ENCODE data around the gene DMAC2L. TPM values are rescaled to one million over a fixed set of nuclear protein-coding genes. Genes with fewer than 3 reads are reported as not detected.
"Not testable (repeated sequence)": the region's sequence is repeated elsewhere in the genome, so short reads cannot be mapped to it uniquely, and the experiment has no call there.

The DMAC2L gene
- total and polyA plus RNA-seq, 5 donors = 14.8 to 23.6 (median 19.9) TPM

DNA sequence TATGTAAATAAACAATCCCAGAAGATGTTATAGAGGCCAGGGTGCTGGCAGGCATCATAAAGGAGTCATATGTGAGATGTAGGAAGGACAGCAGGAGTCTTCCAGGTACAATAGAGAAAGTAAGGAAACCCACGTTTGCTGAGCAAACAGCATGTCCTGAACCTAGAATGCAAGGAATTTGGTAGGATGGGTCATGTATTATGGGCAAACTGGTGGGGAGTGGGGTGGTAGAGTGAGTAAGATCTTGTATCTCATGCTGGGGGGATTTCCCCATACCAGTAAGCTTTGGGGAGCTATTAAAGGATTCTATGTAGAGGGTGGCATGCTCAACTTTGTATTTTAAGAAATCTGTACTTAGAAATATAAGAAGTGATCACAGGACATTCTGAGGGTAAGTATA, 43.6 kb downstream of the DMAC2L start:
- no peaks in the 10 kb centered on the region for H3K4me1 ChIP-seq (ENCODE audit: control insufficient read depth, insufficient read depth, low read length)
- ATAC-seq (no peak), DNase-seq (no peak)
- H3K27ac ChIP-seq (ENCODE audit: low read length) = no peak overlapping the region
- H3K9me3 ChIP-seq (ENCODE audit: control insufficient read depth, low read length) = no peaks in the 10 kb centered on the region
- 96% methylated on average over 1 of the region's 1 CpG for WGBS
- H3K27me3 ChIP-seq (ENCODE audit: control insufficient read depth, insufficient read depth) = no peaks in the 10 kb centered on the region
- no peak overlapping the region for H3K4me3 ChIP-seq (ENCODE audit: low read length)
- intact Hi-C loops (cut with DNase I) = no loop called here

DNA sequence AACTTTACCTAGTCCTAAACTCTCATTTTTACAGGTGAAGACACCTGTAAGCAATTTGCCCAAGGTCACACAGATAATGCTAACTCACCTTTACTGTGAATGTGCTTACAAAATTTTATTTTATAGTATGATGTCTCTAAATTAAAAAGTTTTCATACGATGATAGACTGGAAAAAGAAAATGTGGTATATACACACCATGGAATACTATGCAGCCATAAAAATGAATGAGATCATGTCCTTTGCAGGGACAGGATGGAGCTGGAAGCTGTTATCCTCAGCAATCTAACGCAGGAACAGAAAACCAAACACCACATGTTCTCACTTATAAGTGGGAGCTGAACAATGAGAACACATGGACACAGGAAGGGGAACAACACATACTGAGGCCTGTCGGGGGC, 44.2 kb downstream of the DMAC2L start:
- ATAC-seq; H3K27me3 ChIP-seq (ENCODE audit: control insufficient read depth, insufficient read depth); H3K27ac ChIP-seq (ENCODE audit: low read length); H3K9me3 ChIP-seq (ENCODE audit: control insufficient read depth, low read length); DNase-seq; H3K4me3 ChIP-seq (ENCODE audit: low read length); intact Hi-C loops (cut with DNase I); H3K4me1 ChIP-seq (ENCODE audit: control insufficient read depth, insufficient read depth, low read length): not testable (repeated sequence)
- WGBS = 77% methylated on average over 3 of the region's 3 CpGs

DNA sequence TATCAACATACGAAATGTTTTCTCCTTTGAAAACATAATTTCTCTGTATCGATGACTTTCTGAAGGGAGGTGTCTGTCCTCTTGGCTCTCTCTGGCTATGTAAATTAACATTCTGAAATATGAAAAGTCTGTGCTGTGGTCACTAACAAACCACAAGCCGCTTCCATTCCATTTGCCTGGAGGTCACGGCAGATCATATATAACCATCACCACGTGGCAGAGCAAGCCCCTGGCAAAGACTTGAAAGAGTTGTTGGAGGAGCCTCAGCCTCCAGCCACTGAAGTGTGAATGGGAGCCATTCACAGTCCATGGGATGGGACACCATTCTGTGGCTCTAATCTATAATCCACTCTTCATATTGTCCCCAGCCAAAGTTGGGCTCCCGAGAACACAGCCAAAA, 45.0 kb downstream of the DMAC2L start:
- no peak overlapping the region for H3K27ac ChIP-seq (ENCODE audit: low read length)
- no peaks in the 10 kb centered on the region for H3K4me1 ChIP-seq (ENCODE audit: control insufficient read depth, insufficient read depth, low read length)
- no peak for DNase-seq
- intact Hi-C loops (cut with DNase I) = no loop called here
- no peak overlapping the region for H3K4me3 ChIP-seq (ENCODE audit: low read length)
- H3K27me3 ChIP-seq (ENCODE audit: control insufficient read depth, insufficient read depth) = no peaks in the 10 kb centered on the region
- 89% methylated on average over 6 of the region's 6 CpGs for WGBS
- ATAC-seq = no peak
- H3K9me3 ChIP-seq (ENCODE audit: control insufficient read depth, low read length) = no peaks in the 10 kb centered on the region

- DNase-seq (no peak), ATAC-seq (no peak)
- intact Hi-C loops (cut with DNase I) = no loop called here
- Histone ChIP-seq H3K9me3 (ENCODE audit: control insufficient read depth, low read length) (no peaks in the 10 kb centered on the region), H3K4me1 (ENCODE audit: control insufficient read depth, insufficient read depth, low read length) (no peaks in the 10 kb centered on the region), H3K27ac (ENCODE audit: low read length) (no peak overlapping the region), H3K4me3 (ENCODE audit: low read length) (no peak overlapping the region), H3K27me3 (ENCODE audit: control insufficient read depth, insufficient read depth) (no peaks in the 10 kb centered on the region)
- 90% methylated on average over 4 of the region's 4 CpGs for WGBS
These were observed 45.8 kb downstream of the DMAC2L start for GRCh38 chr14:50357753-50358395.

DNA sequence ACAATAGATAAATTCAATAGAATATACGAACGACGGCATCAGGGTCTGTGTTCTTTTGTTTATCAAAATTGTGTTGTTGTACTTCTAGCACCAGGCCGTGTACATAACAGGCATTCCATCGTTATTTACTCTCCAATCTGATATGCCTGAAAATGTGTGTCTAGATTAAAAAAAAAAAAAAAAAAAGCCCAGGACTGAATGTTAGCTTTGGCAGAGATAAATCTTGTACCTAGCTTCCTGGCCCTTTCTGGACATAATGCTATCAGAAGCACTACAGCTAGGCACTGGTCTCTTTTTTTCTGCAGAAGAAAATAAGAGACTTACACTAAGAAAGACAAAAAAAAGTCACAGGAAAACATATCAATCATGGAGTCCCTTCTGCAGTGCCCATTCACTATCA, 47.5 kb downstream of the DMAC2L start:
- Histone ChIP-seq H3K4me3 (ENCODE audit: low read length) (no peak overlapping the region), H3K27me3 (ENCODE audit: control insufficient read depth, insufficient read depth) (no peaks in the 10 kb centered on the region), H3K9me3 (ENCODE audit: control insufficient read depth, low read length) (no peaks in the 10 kb centered on the region), H3K27ac (ENCODE audit: low read length) (no peak overlapping the region), H3K4me1 (ENCODE audit: control insufficient read depth, insufficient read depth, low read length) (no peaks in the 10 kb centered on the region)
- intact Hi-C loops (cut with DNase I) = no loop called here
- no peak for DNase-seq
- 86% methylated on average over 5 of the region's 5 CpGs for WGBS
- ATAC-seq = no peak

DNA sequence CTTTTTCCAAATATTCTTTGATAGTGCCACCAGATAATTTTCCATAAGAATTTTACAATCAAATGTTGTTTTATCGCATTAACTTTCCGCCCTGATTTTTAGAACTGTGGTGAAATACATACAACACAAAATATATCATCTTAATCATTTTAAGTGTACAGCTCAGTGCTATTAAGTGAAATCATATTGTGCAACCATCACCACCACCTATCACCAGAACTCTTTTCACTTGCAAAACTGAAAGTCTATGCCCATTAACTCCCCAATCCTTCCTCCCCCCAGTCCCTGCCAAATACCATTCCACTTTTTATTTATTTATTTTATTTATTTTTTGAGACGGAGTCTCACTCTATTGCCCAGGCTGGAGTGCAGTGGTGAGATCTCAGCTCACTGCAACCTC, 48.0 kb downstream of the DMAC2L start:
- no peak overlapping the region for H3K27ac ChIP-seq (ENCODE audit: low read length)
- 96% methylated on average over 3 of the region's 3 CpGs for WGBS
- H3K4me1 ChIP-seq (ENCODE audit: control insufficient read depth, insufficient read depth, low read length) = no peaks in the 10 kb centered on the region
- DNase-seq (no peak), ATAC-seq (no peak)
- intact Hi-C loops (cut with DNase I) = no loop called here
- H3K9me3 ChIP-seq (ENCODE audit: control insufficient read depth, low read length) = no peaks in the 10 kb centered on the region
- H3K27me3 ChIP-seq (ENCODE audit: control insufficient read depth, insufficient read depth) = no peaks in the 10 kb centered on the region
- H3K4me3 ChIP-seq (ENCODE audit: low read length) = no peak overlapping the region

DNA sequence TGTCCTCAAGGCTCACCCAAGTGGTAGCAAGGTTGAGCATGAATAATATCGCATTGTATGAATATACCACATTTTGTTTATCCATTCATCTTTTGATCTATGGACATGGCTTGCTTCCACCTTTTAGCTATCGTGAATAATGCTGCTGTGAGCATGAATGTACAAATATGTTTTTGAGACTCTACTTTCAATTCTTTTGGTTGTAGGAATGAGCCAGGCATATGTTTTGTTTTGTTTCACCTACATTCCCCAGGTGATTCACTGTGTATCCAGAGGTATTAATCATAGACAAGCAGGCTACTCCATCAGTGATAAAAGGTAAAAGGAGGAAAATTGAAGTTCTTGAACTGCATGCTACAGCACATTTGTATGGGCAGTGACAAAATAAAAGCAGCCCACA, 48.7 kb downstream of the DMAC2L start:
- H3K27ac ChIP-seq (ENCODE audit: low read length) = no peak overlapping the region
- H3K4me3 ChIP-seq (ENCODE audit: low read length) = no peak overlapping the region
- H3K4me1 ChIP-seq (ENCODE audit: control insufficient read depth, insufficient read depth, low read length) = no peaks in the 10 kb centered on the region
- no peaks in the 10 kb centered on the region for H3K9me3 ChIP-seq (ENCODE audit: control insufficient read depth, low read length)
- no peaks in the 10 kb centered on the region for H3K27me3 ChIP-seq (ENCODE audit: control insufficient read depth, insufficient read depth)
- no peak for DNase-seq
- WGBS = 96% methylated on average over 2 of the region's 2 CpGs
- no peak for ATAC-seq
- intact Hi-C loops (cut with DNase I) = no loop called here

GRCh38 chr14:50361473-50362403, 49.6 kb downstream of the DMAC2L start:
- ATAC-seq; intact Hi-C loops (cut with DNase I): not testable (repeated sequence)
- 97% methylated on average over 36 of the region's 36 CpGs for WGBS

DNA sequence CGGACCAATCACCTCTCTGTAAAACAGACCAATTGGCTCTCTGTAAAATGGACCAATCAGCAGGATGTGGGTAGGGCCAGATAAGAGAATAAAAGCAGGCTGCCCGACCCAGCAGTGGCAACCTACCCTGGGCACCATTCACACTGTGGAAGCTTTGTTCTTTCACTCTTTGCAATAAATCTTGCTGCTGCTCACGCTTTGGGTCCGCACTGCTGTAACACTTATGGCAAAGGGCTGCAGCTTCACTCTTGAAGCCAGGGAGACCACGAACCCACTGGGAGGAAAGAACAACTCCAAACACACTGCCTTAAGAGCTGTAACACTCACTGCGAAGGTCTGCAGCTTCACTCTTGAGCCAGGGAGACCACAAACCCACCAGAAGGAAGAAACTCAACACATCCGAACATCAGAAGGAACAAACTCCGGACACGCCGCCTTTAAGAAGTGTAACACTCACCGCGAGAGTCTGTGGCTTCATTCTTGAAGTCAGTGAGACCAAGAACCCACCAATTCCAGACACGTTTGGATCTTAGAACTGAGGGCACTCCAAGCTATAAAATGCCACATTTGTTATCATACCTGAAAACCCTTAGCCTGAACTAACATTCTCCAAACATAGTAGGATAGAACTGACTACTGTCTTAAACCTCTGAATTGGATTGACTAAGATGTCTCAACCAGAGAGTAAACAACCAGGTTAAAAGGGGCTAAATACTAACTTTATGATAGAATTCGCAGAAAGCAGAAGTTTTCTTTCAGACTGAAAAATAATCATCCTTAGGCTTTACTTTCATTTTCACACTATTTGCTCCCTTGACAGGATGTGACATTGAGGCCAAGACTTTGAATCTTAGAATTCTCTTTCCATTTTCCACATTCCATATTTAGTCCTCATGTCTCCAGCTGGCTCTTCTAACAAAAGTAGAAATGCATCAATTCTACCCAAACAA, 50.9 kb downstream of the DMAC2L start:
- Histone ChIP-seq H3K4me3 (ENCODE audit: low read length) (peak overlapping the region; percentile 4), H3K4me1 (ENCODE audit: control insufficient read depth, insufficient read depth, low read length) (no peaks in the 10 kb centered on the region), H3K27me3 (ENCODE audit: control insufficient read depth, insufficient read depth) (no peaks in the 10 kb centered on the region), H3K9me3 (ENCODE audit: control insufficient read depth, low read length) (no peaks in the 10 kb centered on the region), H3K27ac (ENCODE audit: low read length) (peak overlapping the region; percentile 29)
- 79% methylated on average over 14 of the region's 14 CpGs for WGBS
- no peak for DNase-seq
- intact Hi-C loops (cut with DNase I) = no loop called here
- peak in 1 of 2 donors; percentile 14 for ATAC-seq

More at GRCh38 chr14:50361473-50362403, 49.6 kb downstream of the DMAC2L start:
- H3K9me3 ChIP-seq (ENCODE audit: control insufficient read depth, low read length); H3K4me3 ChIP-seq (ENCODE audit: low read length); H3K27ac ChIP-seq (ENCODE audit: low read length); H3K4me1 ChIP-seq (ENCODE audit: control insufficient read depth, insufficient read depth, low read length); H3K27me3 ChIP-seq (ENCODE audit: control insufficient read depth, insufficient read depth): not testable (repeated sequence)
- DNase-seq = peak in 1 of 3 donors; percentile 54

- no peaks in the 10 kb centered on the region for H3K4me1 ChIP-seq (ENCODE audit: control insufficient read depth, insufficient read depth, low read length)
- peak overlapping the region; percentile 29 for H3K27ac ChIP-seq (ENCODE audit: low read length)
- peak; percentile 85 to 88 for ATAC-seq
- 21% methylated on average over 4 of the region's 4 CpGs for WGBS
- intact Hi-C loops (cut with DNase I) = no loop called here
- H3K27me3 ChIP-seq (ENCODE audit: control insufficient read depth, insufficient read depth) = no peaks in the 10 kb centered on the region
- peak overlapping the region; percentile 4 for H3K4me3 ChIP-seq (ENCODE audit: low read length)
- no peak for DNase-seq
- H3K9me3 ChIP-seq (ENCODE audit: control insufficient read depth, low read length) = no peaks in the 10 kb centered on the region
These were observed 51.6 kb downstream of the DMAC2L start for GRCh38 chr14:50363714-50364111.

All from right cardiac atrium (tissue), 5 donors.